DND-41 (cell line): Measurements from ENCODE around the gene PNMA8A.

Source experiments
- ATAC-seq: fragments of 200-7000 bp; cut with Tn5 transposase; 3 replicates; pipeline ENCODE4 v1.9.1; 2021; ENCODE audit warnings: low read depth; ENCODE audit not compliant: insufficient read depth
- DNase-seq: peaks from one replicate; pipeline ENCODE4 v3.0.0-alpha.2; 2020
- H2AFZ ChIP-seq: 2 replicates; pipeline ENCODE4 v1.6.0; 2012; ENCODE audit warnings: low read depth, low read length
- H3K27ac ChIP-seq: 2 replicates; pipeline ENCODE4 v1.5.1; 2012; ENCODE audit warnings: low read length, inconsistent platforms
- H3K27me3 ChIP-seq: fragments of 200-600 bp; sonication (generic); 2 replicates; pipeline ENCODE4 v1.6.0; 2012; ENCODE audit warnings: low read length, mild to moderate bottlenecking, inconsistent platforms; ENCODE audit not compliant: insufficient read depth, poor library complexity
- H3K36me3 ChIP-seq: 2 replicates; pipeline ENCODE4 v1.5.1; 2012; ENCODE audit warnings: low read length, inconsistent platforms; ENCODE audit not compliant: insufficient read depth
- H3K4me1 ChIP-seq: 2 replicates; pipeline ENCODE4 v1.5.1; 2012; ENCODE audit warnings: mild to moderate bottlenecking, low read length; ENCODE audit not compliant: insufficient read depth
- H3K4me2 ChIP-seq: 2 replicates; pipeline ENCODE4 v1.6.0; 2012; ENCODE audit warnings: mild to moderate bottlenecking, moderate library complexity, low read length, inconsistent platforms; ENCODE audit not compliant: insufficient read depth
- H3K4me3 ChIP-seq, 2 experiments: fragments of 200-600 bp in 1 of 2; shearing (Covaris generic) in 1 of 2; 2 replicates each; pipeline ENCODE4 v1.5.1; 2012 to 2016; ENCODE audit warnings: inconsistent platforms in 2 of 2, low read length in 2 of 2, mild to moderate bottlenecking in 2 of 2, low read depth in 1 of 2, moderate library complexity in 1 of 2
- H3K79me2 ChIP-seq: 2 replicates; pipeline ENCODE4 v1.6.0; 2012; ENCODE audit warnings: low read length, inconsistent platforms; ENCODE audit not compliant: insufficient read depth
- H3K9ac ChIP-seq: 2 replicates; pipeline ENCODE4 v1.6.0; 2012; ENCODE audit warnings: low read depth, mild to moderate bottlenecking, inconsistent platforms, low read length, moderate library complexity
- H3K9me3 ChIP-seq: 2 replicates; pipeline ENCODE4 v1.5.1; 2012; ENCODE audit warnings: low read length, moderate library complexity, mild to moderate bottlenecking, inconsistent platforms; ENCODE audit not compliant: insufficient read depth, severe bottlenecking
- H4K20me1 ChIP-seq: 2 replicates; pipeline ENCODE4 v1.6.0; 2012; ENCODE audit warnings: low read length; ENCODE audit not compliant: insufficient read depth
- CTCF ChIP-seq: IDR thresholded peaks from 2 replicates; pipeline ENCODE4 v1.5.1; 2012; ENCODE audit warnings: borderline replicate concordance, low read length, moderate library complexity, mild to moderate bottlenecking; ENCODE audit not compliant: poor library complexity, severe bottlenecking; ENCODE audit errors: extremely low read depth
- EZH2 ChIP-seq: IDR thresholded peaks from 3 replicates; pipeline ENCODE4 v1.6.1; 2012; ENCODE audit warnings: borderline replicate concordance, low read depth, mild to moderate bottlenecking, moderate library complexity, low read length, inconsistent platforms; ENCODE audit not compliant: severe bottlenecking

The PNMA8A gene

GRCh38 chr19:46488551-46488950 lies 17.2 kb upstream of the PNMA8A start:
- Histone ChIP-seq H3K79me2 (no peaks in the 10 kb centered on the region), H3K9ac (no peak overlapping the region), H2AFZ (no peak overlapping the region), H4K20me1 (peaks cover 6% of the 10 kb centered on the region), H3K36me3 (no peaks in the 10 kb centered on the region), H3K27ac (no peak overlapping the region), H3K9me3 (no peaks in the 10 kb centered on the region), H3K4me1 (no peaks in the 10 kb centered on the region), H3K27me3 (peaks cover 9% of the 10 kb centered on the region), H3K4me2 (no peak overlapping the region), H3K4me3 (no peak overlapping the region)
- ATAC-seq (no peak), DNase-seq (no peak)
- TF ChIP-seq CTCF (no peak), EZH2 (no peak)

- ATAC-seq (peak; percentile 80), DNase-seq (peak; percentile 70)
- no peak overlapping the region for H3K9ac ChIP-seq
- TF ChIP-seq CTCF (peak; percentile 96), EZH2 (no peak)
- H3K4me1 ChIP-seq: no peaks in the 10 kb centered on the region
- H3K36me3 ChIP-seq: no peaks in the 10 kb centered on the region
- no peak overlapping the region for H3K27ac ChIP-seq
- no peak overlapping the region for H3K4me3 ChIP-seq
- no peaks in the 10 kb centered on the region for H3K9me3 ChIP-seq
- H2AFZ ChIP-seq: no peak overlapping the region
- H3K79me2 ChIP-seq: no peaks in the 10 kb centered on the region
- peaks cover 6% of the 10 kb centered on the region for H4K20me1 ChIP-seq
- H3K4me2 ChIP-seq: no peak overlapping the region
- peaks cover 9% of the 10 kb centered on the region for H3K27me3 ChIP-seq
Observed at GRCh38 chr19:46487802-46488445, 16.6 kb upstream of the PNMA8A start.

GRCh38 chr19:46487178-46487801 lies 15.9 kb upstream of the PNMA8A start:
- Histone ChIP-seq H4K20me1 (peaks cover 6% of the 10 kb centered on the region; the same call in 1 of the 2 replicates), H3K36me3 (no peaks in the 10 kb centered on the region), H3K9me3 (no peaks in the 10 kb centered on the region), H3K4me3 (no peak overlapping the region), H3K27me3 (peaks cover 7% of the 10 kb centered on the region), H2AFZ (no peak overlapping the region), H3K4me2 (no peak overlapping the region), H3K9ac (no peak overlapping the region), H3K4me1 (no peaks in the 10 kb centered on the region), H3K79me2 (no peaks in the 10 kb centered on the region), H3K27ac (no peak overlapping the region)
- ATAC-seq (no peak), DNase-seq (no peak)
- TF ChIP-seq CTCF (no peak), EZH2 (no peak)
